Brain microvascular endothelial cell (primary cell): ENCODE results near the gene TEX26.

Experiments used
- DNase-seq: peaks from one replicate; pipeline ENCODE4 v3.0.0-alpha.2; 2020
- H3K27ac ChIP-seq: fragments of 250-450 bp; sonication (Bioruptor Pico); 2 replicates; pipeline ENCODE4 v1.5.1; 2020; ENCODE audit warnings: mild to moderate bottlenecking, moderate library complexity
- H3K27me3 ChIP-seq: fragments of 250-450 bp; sonication (Bioruptor Pico); replicated peaks from 2 replicates; pipeline ENCODE4 v1.5.1; 2020; ENCODE audit warnings: mild to moderate bottlenecking
- H3K36me3 ChIP-seq: fragments of 250-450 bp; sonication (Bioruptor Pico); replicated peaks from 2 replicates; pipeline ENCODE4 v1.5.1; 2020; ENCODE audit warnings: mild to moderate bottlenecking
- H3K4me3 ChIP-seq: 2 replicates; pipeline ENCODE4 v1.5.1; 2011; ENCODE audit warnings: low read depth, mild to moderate bottlenecking, control low read depth, low read length, moderate library complexity
- CTCF ChIP-seq: IDR thresholded peaks from 2 replicates; pipeline ENCODE4 v1.5.1; 2011; ENCODE audit warnings: low read depth, mild to moderate bottlenecking, moderate library complexity, low read length, control low read depth, inconsistent platforms; ENCODE audit errors: missing control alignments
- in situ Hi-C: cut with HindIII; loops from 2 replicates; pipeline ENCODE4 v1.10.0; 2017; ENCODE audit warnings: low sequenced_read_pairs, low pct_ligation_motif_present

TEX26 gene

GRCh38 chr13:30982506-30982905, 50.0 kb downstream of the TEX26 start:
- in situ Hi-C loops, result no loop called here
- Histone ChIP-seq H3K36me3 (no peaks in the 10 kb centered on the region), H3K27me3 (no peaks in the 10 kb centered on the region), H3K4me3 (no peak overlapping the region), H3K27ac (no peak overlapping the region)
- no peak for TF ChIP-seq CTCF
- DNase-seq, result no peak

DNA sequence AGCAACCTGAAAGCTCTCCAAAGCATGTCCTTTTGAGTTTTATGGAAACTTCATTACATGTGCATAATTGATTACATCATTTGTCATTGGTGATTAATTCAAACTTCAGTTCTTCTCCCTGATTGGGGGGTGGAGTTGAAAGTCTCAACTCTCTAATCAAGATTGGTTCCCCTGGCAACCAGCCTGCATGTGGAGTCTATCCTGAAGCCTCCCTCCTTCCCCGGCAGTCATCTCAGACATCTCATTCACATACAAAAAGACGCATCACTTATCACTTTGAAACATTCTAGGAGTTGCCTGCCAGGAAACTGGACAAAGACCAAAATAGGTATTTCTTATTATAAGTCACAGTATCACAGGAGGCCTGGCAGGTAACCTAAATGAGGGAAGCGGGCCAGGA, 50.5 kb downstream of the TEX26 start:
- Histone ChIP-seq H3K27me3 (no peaks in the 10 kb centered on the region), H3K4me3 (no peak overlapping the region), H3K27ac (no peak overlapping the region), H3K36me3 (no peaks in the 10 kb centered on the region)
- in situ Hi-C loops, result no loop called here
- TF ChIP-seq CTCF, result no peak
- no peak for DNase-seq

- Histone ChIP-seq H3K4me3 (no peak overlapping the region), H3K36me3 (no peaks in the 10 kb centered on the region), H3K27me3 (no peaks in the 10 kb centered on the region), H3K27ac (no peak overlapping the region)
- in situ Hi-C loops, result no loop called here
- no peak for TF ChIP-seq CTCF
- no peak for DNase-seq
Measured at GRCh38 chr13:30983431-30983830, 51.0 kb downstream of the TEX26 start.

GRCh38 chr13:30984620-30985019, 52.2 kb downstream of the TEX26 start:
- no peaks in the 10 kb centered on the region for H3K27me3 ChIP-seq
- no peak overlapping the region for H3K27ac ChIP-seq
- in situ Hi-C loops, result no loop called here
- DNase-seq, result no peak
- no peak overlapping the region for H3K4me3 ChIP-seq
- TF ChIP-seq CTCF, result no peak
- H3K36me3 ChIP-seq, result no peaks in the 10 kb centered on the region

- in situ Hi-C loops, result no loop called here
- peak; percentile 12 for DNase-seq
- no peak for TF ChIP-seq CTCF
Measured at GRCh38 chr13:30985637-30986205, 53.3 kb downstream of the TEX26 start.

DNA sequence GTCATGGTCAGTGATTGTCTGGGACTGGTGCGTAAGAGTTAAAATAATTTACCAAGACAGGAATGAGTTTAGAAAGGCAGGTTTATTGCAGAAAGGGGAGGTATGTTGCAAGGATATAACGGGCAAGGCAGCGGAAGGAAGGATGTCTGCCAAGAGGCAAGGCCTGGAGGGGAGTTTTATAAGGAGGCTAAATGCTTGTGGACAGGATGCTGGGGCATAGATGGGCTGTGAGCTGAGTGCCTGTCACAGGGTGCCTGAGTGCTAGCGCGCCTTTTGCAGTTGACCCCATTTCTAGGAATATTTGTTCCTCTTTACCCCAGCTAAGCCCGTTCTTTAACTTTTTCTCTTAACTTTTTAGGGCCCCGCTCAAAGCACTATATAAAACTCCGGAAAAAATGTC, 58.7 kb downstream of the TEX26 start:
- Histone ChIP-seq H3K4me3 (no peak overlapping the region), H3K27ac (no peak overlapping the region), H3K27me3 (no peaks in the 10 kb centered on the region), H3K36me3 (no peaks in the 10 kb centered on the region)
- DNase-seq, result no peak
- in situ Hi-C loops, result no loop called here
- TF ChIP-seq CTCF, result no peak

More at GRCh38 chr13:30985637-30986205, 53.3 kb downstream of the TEX26 start:
- H3K27ac ChIP-seq, result no peak overlapping the region
- H3K36me3 ChIP-seq, result no peaks in the 10 kb centered on the region
- H3K27me3 ChIP-seq, result no peaks in the 10 kb centered on the region
- H3K4me3 ChIP-seq, result no peak overlapping the region
